Peyer's patch (tissue), 4 donors: Measurements from ENCODE around the gene ABCC6. TPM values are rescaled to one million over a fixed set of nuclear protein-coding genes. Genes with fewer than 3 reads are reported as not detected.

ENCODE experiments used
- DNase-seq, 3 donors: peaks; one replicate each; pipeline ENCODE4 v3.0.0-alpha.2; 2017 to 2019
- H3K27ac ChIP-seq, 4 donors: fragments of 200-600 bp; sonication (generic); one replicate each; pipeline ENCODE4 v1.5.1; 2016 to 2019
- H3K27me3 ChIP-seq, 2 donors: fragments of 200-600 bp; sonication (generic); one replicate each; pipeline ENCODE4 v1.5.1; 2019
- H3K36me3 ChIP-seq, 3 donors: fragments of 200-600 bp; sonication (generic); one replicate each; pipeline ENCODE4 v1.5.1; 2016 to 2019
- H3K4me1 ChIP-seq, 4 donors: fragments of 200-600 bp; sonication (generic); one replicate each; pipeline ENCODE4 v1.5.1; 2016 to 2019
- H3K4me3 ChIP-seq, 4 donors: fragments of 200-600 bp; sonication (generic); 1 replicate in 3 of 4; 2 replicates in 1 of 4; pipeline ENCODE4 v1.5.1; 2016 to 2019; ENCODE audit warnings: mild to moderate bottlenecking in 1 of 4
- H3K9me3 ChIP-seq, 4 donors: fragments of 200-600 bp; sonication (generic); one replicate each; pipeline ENCODE4 v1.5.1; 2016 to 2019; ENCODE audit warnings: mild to moderate bottlenecking in 1 of 4
- CTCF ChIP-seq, 6 experiments: fragments of 450-650 bp in 4 of 6; fragments of 200-600 bp in 2 of 6; sonication (generic) in 1 of 6; IDR thresholded peaks; one replicate each; pipeline ENCODE4 v1.5.1; 2017 to 2019; ENCODE audit warnings: antibody characterized with exemption in 6 of 6, mild to moderate bottlenecking in 3 of 6, moderate library complexity in 1 of 6
- POLR2A ChIP-seq, 2 donors: fragments of 450-650 bp; IDR thresholded peaks; one replicate each; pipeline ENCODE4 v1.5.1; 2017; ENCODE audit warnings: antibody characterized with exemption in 2 of 2, mild to moderate bottlenecking in 2 of 2, moderate library complexity in 2 of 2
- total RNA-seq, 4 donors: library from RNA; depleted of rRNA; stranded (reverse); fragments of >200 nt; gene quantifications; one replicate each; pipeline ENCODE4 v1.1.0, GENCODE V29; 2016

ABCC6 gene
- total RNA-seq, 4 donors from 2014 or later, result 12.4 to 113 (median 76.2) TPM

- Histone ChIP-seq H3K27ac (no peak overlapping the region), H3K27me3 (no peaks in the 10 kb centered on the region), H3K36me3 (peaks cover 0 to 37% (median 0%) of the 10 kb centered on the region in 3 donors), H3K9me3 (no peaks in the 10 kb centered on the region), H3K4me1 (no peaks in the 10 kb centered on the region), H3K4me3 (no peak overlapping the region)
- DNase-seq, result no peak
- TF ChIP-seq POLR2A (IDR thresholded peaks at IDR 0.05) (no peak), CTCF (IDR thresholded peaks at IDR 0.05) (no peak)
Observed at GRCh38 chr16:16168431-16168830, 54.9 kb downstream of the ABCC6 start.

GRCh38 chr16:16167927-16168326, 55.4 kb downstream of the ABCC6 start:
- Histone ChIP-seq H3K4me1 (no peaks in the 10 kb centered on the region), H3K27ac (no peak overlapping the region), H3K36me3 (peaks cover 0 to 32% (median 0%) of the 10 kb centered on the region in 3 donors), H3K27me3 (no peaks in the 10 kb centered on the region), H3K9me3 (no peaks in the 10 kb centered on the region), H3K4me3 (no peak overlapping the region)
- no peak for DNase-seq
- TF ChIP-seq POLR2A (IDR thresholded peaks at IDR 0.05) (no peak), CTCF (IDR thresholded peaks at IDR 0.05) (no peak)

- Histone ChIP-seq H3K9me3 (no peaks in the 10 kb centered on the region), H3K36me3 (peaks cover 0 to 28% (median 0%) of the 10 kb centered on the region in 3 donors), H3K4me3 (no peak overlapping the region), H3K4me1 (no peaks in the 10 kb centered on the region), H3K27ac (no peak overlapping the region), H3K27me3 (no peaks in the 10 kb centered on the region)
- no peak for DNase-seq
- TF ChIP-seq CTCF (IDR thresholded peaks at IDR 0.05), result no peak
- TF ChIP-seq POLR2A (IDR thresholded peaks at IDR 0.05), result no peak
Observed at GRCh38 chr16:16166949-16167348, 56.3 kb downstream of the ABCC6 start.

- Histone ChIP-seq H3K27ac (no peak overlapping the region), H3K36me3 (peaks cover 0 to 31% (median 0%) of the 10 kb centered on the region in 3 donors)
- no peak for DNase-seq
Observed at GRCh38 chr16:16166085-16166484, 57.2 kb downstream of the ABCC6 start.

GRCh38 chr16:16164243-16164642, 59.1 kb downstream of the ABCC6 start:
- no peak for TF ChIP-seq CTCF (IDR thresholded peaks at IDR 0.05)
- Histone ChIP-seq H3K36me3 (peaks cover 0 to 29% (median 0%) of the 10 kb centered on the region in 3 donors), H3K9me3 (peaks cover 0 to 6% (median 1%) of the 10 kb centered on the region in 4 donors), H3K4me3 (no peak overlapping the region), H3K4me1 (no peaks in the 10 kb centered on the region), H3K27me3 (no peaks in the 10 kb centered on the region), H3K27ac (no peak overlapping the region)
- DNase-seq, result no peak

More at GRCh38 chr16:16166085-16166484, 57.2 kb downstream of the ABCC6 start:
- Histone ChIP-seq H3K4me1 (no peaks in the 10 kb centered on the region), H3K27me3 (no peaks in the 10 kb centered on the region), H3K4me3 (no peak overlapping the region), H3K9me3 (no peaks in the 10 kb centered on the region)
- TF ChIP-seq CTCF (IDR thresholded peaks at IDR 0.05) (no peak), POLR2A (IDR thresholded peaks at IDR 0.05) (no peak)

- TF ChIP-seq POLR2A (IDR thresholded peaks at IDR 0.05), result no peak
- TF ChIP-seq CTCF (IDR thresholded peaks at IDR 0.05), result no peak
- Histone ChIP-seq H3K4me1 (no peaks in the 10 kb centered on the region), H3K36me3 (peaks cover 0 to 29% (median 0%) of the 10 kb centered on the region in 3 donors), H3K9me3 (peaks cover 0 to 11% (median 3%) of the 10 kb centered on the region in 4 donors), H3K4me3 (no peak overlapping the region), H3K27me3 (no peaks in the 10 kb centered on the region), H3K27ac (no peak overlapping the region)
- no peak for DNase-seq
Observed at GRCh38 chr16:16163571-16163970, 59.7 kb downstream of the ABCC6 start.
